Lower leg skin (tissue), 3 donors: ENCODE measurements around the gene POLA1.

Experiments used
- POLR2A ChIP-seq, 2 donors: fragments of 450-650 bp; IDR thresholded peaks; one replicate each; pipeline ENCODE4 v1.6.1; 2016 to 2017; ENCODE audit warnings: antibody characterized with exemption in 2 of 2, mild to moderate bottlenecking in 1 of 2, moderate library complexity in 1 of 2
- TF ChIP-seq, protein P1 (sequence below), 3 donors: fragments of 450-650 bp; IDR thresholded peaks; one replicate each; pipeline ENCODE4 v1.5.1; 2016; ENCODE audit warnings: antibody characterized with exemption in 3 of 3, mild to moderate bottlenecking in 3 of 3, moderate library complexity in 2 of 3

DNA sequence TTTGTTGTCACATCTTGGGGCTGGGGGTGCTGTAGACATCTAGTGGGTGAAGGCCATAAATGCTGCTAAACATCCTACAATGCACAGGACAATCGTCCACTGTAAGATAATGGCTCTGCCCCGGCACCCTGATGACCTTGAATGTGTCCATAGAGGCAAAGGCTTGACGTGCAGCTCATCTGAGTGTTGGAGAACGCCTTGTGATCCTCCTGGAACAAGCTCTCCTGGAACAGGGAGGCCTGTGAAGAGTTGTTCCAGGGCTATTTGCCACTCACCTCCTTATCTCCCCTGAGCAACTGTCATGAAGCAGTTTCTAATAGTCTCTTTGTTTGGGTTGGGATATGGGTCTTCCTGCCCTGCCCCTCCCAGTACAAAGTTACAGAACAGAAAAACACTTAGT, 31.4 kb upstream of the POLA1 start:
- TF ChIP-seq, protein P1, sequence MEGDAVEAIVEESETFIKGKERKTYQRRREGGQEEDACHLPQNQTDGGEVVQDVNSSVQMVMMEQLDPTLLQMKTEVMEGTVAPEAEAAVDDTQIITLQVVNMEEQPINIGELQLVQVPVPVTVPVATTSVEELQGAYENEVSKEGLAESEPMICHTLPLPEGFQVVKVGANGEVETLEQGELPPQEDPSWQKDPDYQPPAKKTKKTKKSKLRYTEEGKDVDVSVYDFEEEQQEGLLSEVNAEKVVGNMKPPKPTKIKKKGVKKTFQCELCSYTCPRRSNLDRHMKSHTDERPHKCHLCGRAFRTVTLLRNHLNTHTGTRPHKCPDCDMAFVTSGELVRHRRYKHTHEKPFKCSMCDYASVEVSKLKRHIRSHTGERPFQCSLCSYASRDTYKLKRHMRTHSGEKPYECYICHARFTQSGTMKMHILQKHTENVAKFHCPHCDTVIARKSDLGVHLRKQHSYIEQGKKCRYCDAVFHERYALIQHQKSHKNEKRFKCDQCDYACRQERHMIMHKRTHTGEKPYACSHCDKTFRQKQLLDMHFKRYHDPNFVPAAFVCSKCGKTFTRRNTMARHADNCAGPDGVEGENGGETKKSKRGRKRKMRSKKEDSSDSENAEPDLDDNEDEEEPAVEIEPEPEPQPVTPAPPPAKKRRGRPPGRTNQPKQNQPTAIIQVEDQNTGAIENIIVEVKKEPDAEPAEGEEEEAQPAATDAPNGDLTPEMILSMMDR (IDR thresholded peaks at IDR 0.05), result no peak
- no peak for TF ChIP-seq POLR2A (IDR thresholded peaks at IDR 0.05)
